ENCODE measurements around the gene PHLDA2.

PHLDA2 gene

DNA sequence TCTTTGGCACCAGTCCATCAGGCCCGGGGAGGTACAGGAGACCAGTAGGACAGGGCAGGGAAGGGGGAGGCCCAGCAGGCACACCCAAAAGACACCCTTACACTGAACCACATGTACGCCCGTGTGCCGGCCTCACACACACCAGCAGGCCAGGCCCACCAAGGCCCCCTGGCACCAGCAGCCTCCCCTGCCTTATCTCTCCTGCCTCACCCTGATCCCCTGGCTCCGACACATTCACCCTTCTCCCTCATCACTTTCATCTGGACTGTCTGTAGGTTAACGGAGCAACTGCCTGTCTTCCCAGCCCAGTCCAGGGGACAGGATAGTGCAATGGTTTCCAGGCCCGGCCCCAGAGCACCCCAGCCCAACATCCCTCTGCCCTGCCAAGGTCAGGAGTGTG lies 48.6 kb downstream of the PHLDA2 start:
- Histone ChIP-seq H2AFZ (ENCODE audit: low read depth, low read length) (no peak overlapping the region), H3K79me2 (ENCODE audit: insufficient read depth, low read length) (no peaks in the 10 kb centered on the region), H3K9ac (ENCODE audit: low read depth, low read length) (no peak overlapping the region), H3K27me3 (ENCODE audit: insufficient read depth, low read length, poor library complexity) (no peaks in the 10 kb centered on the region), H3K4me1 (ENCODE audit: insufficient read depth, low read length) (no peaks in the 10 kb centered on the region), H3K27ac (ENCODE audit: low read length) (no peak overlapping the region), H3K4me2 (ENCODE audit: insufficient read depth, low read length) (no peak overlapping the region), H3K36me3 (ENCODE audit: insufficient read depth, low read length) (no peaks in the 10 kb centered on the region), H4K20me1 (ENCODE audit: insufficient read depth, low read length) (no peaks in the 10 kb centered on the region), H3K4me3 (ENCODE audit: low read depth in 1 of 2, low read length in 2 of 2) (no peak overlapping the region), H3K9me3 (ENCODE audit: insufficient read depth, low read length, severe bottlenecking) (no peaks in the 10 kb centered on the region)
- DNase-seq (no peak), ATAC-seq (ENCODE audit: insufficient read depth, low read depth) (no peak)
- TF ChIP-seq CTCF (IDR thresholded peaks at IDR 0.05; ENCODE audit: borderline replicate concordance, extremely low read depth, low read length, poor library complexity, severe bottlenecking) (no peak), EZH2 (IDR thresholded peaks at IDR 0.05; ENCODE audit: borderline replicate concordance, low read depth, low read length, severe bottlenecking) (no peak)

DNA sequence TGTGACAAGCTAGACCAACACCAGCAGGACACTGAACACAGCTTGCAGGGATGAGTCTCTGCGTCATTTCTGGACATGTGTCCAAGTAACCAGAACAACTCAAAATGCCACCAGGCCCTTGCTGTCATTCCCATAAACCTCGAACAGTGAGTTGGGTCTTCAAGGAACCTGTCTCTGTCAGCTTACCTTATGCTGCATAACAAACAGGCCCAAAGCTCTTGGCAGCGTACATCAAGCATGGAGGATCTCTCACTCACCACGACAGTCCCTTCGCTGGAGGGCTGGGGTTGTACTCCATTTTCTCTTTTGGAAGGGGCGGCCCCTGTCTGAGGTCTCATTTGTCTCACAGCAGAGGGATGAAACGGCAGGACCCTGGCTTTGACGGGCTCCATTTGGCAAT lies 50.4 kb downstream of the PHLDA2 start:
- H3K36me3 ChIP-seq (ENCODE audit: insufficient read depth, low read length) = no peaks in the 10 kb centered on the region
- ATAC-seq (ENCODE audit: insufficient read depth, low read depth) (no peak), DNase-seq (no peak)
- H3K4me3 ChIP-seq (ENCODE audit: low read depth in 1 of 2, low read length in 2 of 2) = no peak overlapping the region
- H3K27ac ChIP-seq (ENCODE audit: low read length) = no peak overlapping the region
- H3K4me1 ChIP-seq (ENCODE audit: insufficient read depth, low read length) = no peaks in the 10 kb centered on the region
- TF ChIP-seq EZH2 (IDR thresholded peaks at IDR 0.05; ENCODE audit: borderline replicate concordance, low read depth, low read length, severe bottlenecking) (no peak), CTCF (IDR thresholded peaks at IDR 0.05; ENCODE audit: borderline replicate concordance, extremely low read depth, low read length, poor library complexity, severe bottlenecking) (no peak)
- no peaks in the 10 kb centered on the region for H3K27me3 ChIP-seq (ENCODE audit: insufficient read depth, low read length, poor library complexity)
- no peaks in the 10 kb centered on the region for H4K20me1 ChIP-seq (ENCODE audit: insufficient read depth, low read length)
- no peak overlapping the region for H2AFZ ChIP-seq (ENCODE audit: low read depth, low read length)
- H3K79me2 ChIP-seq (ENCODE audit: insufficient read depth, low read length) = no peaks in the 10 kb centered on the region
- no peaks in the 10 kb centered on the region for H3K9me3 ChIP-seq (ENCODE audit: insufficient read depth, low read length, severe bottlenecking)
- H3K4me2 ChIP-seq (ENCODE audit: insufficient read depth, low read length) = no peak overlapping the region
- H3K9ac ChIP-seq (ENCODE audit: low read depth, low read length) = no peak overlapping the region

All from DND-41 (cell line).